BE2C (cell line): ENCODE results near the gene MYCN.

ENCODE experiments used
- DNase-seq: peaks from one replicate; pipeline ENCODE4 v3.0.0-alpha.2; 2020
- H3K27me3 ChIP-seq: fragments of 250-450 bp; sonication (Bioruptor Pico); 2 replicates; pipeline ENCODE4 v1.5.1; 2020; ENCODE audit warnings: mild to moderate bottlenecking
- H3K36me3 ChIP-seq: fragments of 250-450 bp; sonication (Bioruptor Pico); 2 replicates; pipeline ENCODE4 v1.5.1; 2020; ENCODE audit warnings: mild to moderate bottlenecking
- H3K4me1 ChIP-seq: fragments of 250-450 bp; sonication (Bioruptor Pico); 2 replicates; pipeline ENCODE4 v1.5.1; 2020
- H3K4me3 ChIP-seq: 2 replicates; pipeline ENCODE4 v1.5.1; 2011; ENCODE audit warnings: low read depth, low read length
- H3K9me3 ChIP-seq: fragments of 250-450 bp; sonication (Bioruptor Pico); 2 replicates; pipeline ENCODE4 v1.5.1; 2020
- CTCF ChIP-seq: IDR thresholded peaks from 2 replicates; pipeline ENCODE4 v1.5.1; 2012; ENCODE audit warnings: mild to moderate bottlenecking, low read depth, low read length

The MYCN gene

GRCh38 chr2:15967415-15968279 is 27.3 kb downstream of the MYCN start:
- no peaks in the 10 kb centered on the region for H3K36me3 ChIP-seq
- DNase-seq: peak; percentile 99
- H3K4me3 ChIP-seq: no peak overlapping the region
- TF ChIP-seq CTCF: no peak
- H3K9me3 ChIP-seq: peaks cover 19% of the 10 kb centered on the region
- H3K27me3 ChIP-seq: peaks cover 3% of the 10 kb centered on the region; the same call in 1 of the 2 replicates
- H3K4me1 ChIP-seq: peaks cover 3% of the 10 kb centered on the region

GRCh38 chr2:15968280-15969178 is 28.2 kb downstream of the MYCN start:
- Histone ChIP-seq H3K27me3 (peaks cover 3% of the 10 kb centered on the region; the same call in 1 of the 2 replicates), H3K4me3 (no peak overlapping the region), H3K4me1 (peaks cover 3% of the 10 kb centered on the region), H3K36me3 (no peaks in the 10 kb centered on the region), H3K9me3 (peaks cover 13% of the 10 kb centered on the region)
- TF ChIP-seq CTCF: no peak
- peak; percentile 98 for DNase-seq

- H3K36me3 ChIP-seq: no peaks in the 10 kb centered on the region
- H3K9me3 ChIP-seq: peaks cover 7% of the 10 kb centered on the region; the same call in 1 of the 2 replicates
- H3K4me1 ChIP-seq: peaks cover 3% of the 10 kb centered on the region
- peak; percentile 84 for DNase-seq
- peaks cover 3% of the 10 kb centered on the region; the same call in 1 of the 2 replicates for H3K27me3 ChIP-seq
- no peak overlapping the region for H3K4me3 ChIP-seq
- TF ChIP-seq CTCF: no peak
These were observed 28.9 kb downstream of the MYCN start for GRCh38 chr2:15969214-15969613.

- peak; percentile 94 for DNase-seq
- Histone ChIP-seq H3K9me3 (peaks cover 11% of the 10 kb centered on the region; the same call in 1 of the 2 replicates), H3K4me1 (peaks cover 3% of the 10 kb centered on the region), H3K4me3 (no peak overlapping the region), H3K27me3 (peaks cover 3% of the 10 kb centered on the region; the same call in 1 of the 2 replicates), H3K36me3 (no peaks in the 10 kb centered on the region)
- TF ChIP-seq CTCF: no peak
These were observed 30.4 kb downstream of the MYCN start for GRCh38 chr2:15970701-15971100.

- peaks cover 8% of the 10 kb centered on the region; the same call in 1 of the 2 replicates for H3K9me3 ChIP-seq
These were observed 31.0 kb downstream of the MYCN start for GRCh38 chr2:15971351-15971750.

More at GRCh38 chr2:15971351-15971750, 31.0 kb downstream of the MYCN start:
- H3K27me3 ChIP-seq: peaks cover 3% of the 10 kb centered on the region; the same call in 1 of the 2 replicates
- H3K4me3 ChIP-seq: no peak overlapping the region
- peak; percentile 100 for DNase-seq
- TF ChIP-seq CTCF: no peak
- H3K36me3 ChIP-seq: no peaks in the 10 kb centered on the region
- H3K4me1 ChIP-seq: peaks cover 3% of the 10 kb centered on the region
